ENCODE results near the gene PCP2. TPM values are rescaled to one million over a fixed set of nuclear protein-coding genes. Genes with fewer than 3 reads are reported as not detected.

PCP2 gene
- total and polyA plus RNA-seq, 2 of the 13 experiments (the other 11 are each of a cell fraction or from before 2014, with no cell fraction given), result 0.62 TPM; not detected in 1

DNA sequence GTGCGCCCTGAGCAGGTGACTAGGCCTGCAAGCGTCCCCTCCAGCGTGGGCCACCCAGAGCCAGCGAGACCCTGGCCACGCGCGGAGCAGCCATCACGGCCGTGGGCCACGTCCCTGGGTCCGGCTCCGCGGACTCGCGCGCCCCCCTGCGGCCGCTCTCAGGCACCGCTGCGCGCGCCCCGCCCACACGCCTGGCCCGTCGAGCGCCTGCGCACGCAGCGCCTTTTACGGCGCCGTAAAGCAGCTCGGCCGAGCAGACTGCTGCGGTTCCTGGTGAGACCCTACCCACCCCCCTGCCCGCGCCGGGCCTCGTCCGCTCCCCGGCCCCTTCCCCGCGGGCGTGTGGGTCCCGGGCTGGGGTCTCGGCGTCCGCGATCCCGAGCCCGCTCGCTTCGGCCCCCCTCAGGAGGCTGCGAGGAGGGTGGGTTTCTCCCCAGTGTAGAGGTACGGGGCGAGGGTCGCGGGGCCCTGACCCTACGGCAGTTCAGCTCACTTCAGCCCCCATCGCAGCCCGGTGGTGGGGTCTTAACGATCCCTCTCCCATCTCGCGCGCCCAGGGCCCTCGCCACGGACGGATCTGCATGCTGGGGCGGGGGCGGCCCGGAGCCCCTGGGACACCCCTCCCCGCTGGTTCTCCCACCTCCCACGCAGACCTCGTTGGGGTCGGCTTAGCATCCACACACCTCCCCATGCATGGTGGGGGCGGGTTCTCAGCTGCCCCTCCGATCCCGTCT, 47.3 kb upstream of the PCP2 start, which contains the start of gene TRAPPC5 (continued):
- peak; percentile 70 for TF ChIP-seq ZNF687 (CRISPR knock-in tag; IDR thresholded peaks at IDR 0.05)
- TF ChIP-seq ZNF740 (CRISPR knock-in tag; IDR thresholded peaks at IDR 0.05), result no peak
- no peak for TF ChIP-seq ZBTB49 (CRISPR knock-in tag; IDR thresholded peaks at IDR 0.05; ENCODE audit: borderline replicate concordance)
- TF ChIP-seq HNF4G (IDR thresholded peaks at IDR 0.05; ENCODE audit: borderline replicate concordance, low read depth, low read length), result no peak
- peak; percentile 61; the same call in 1 of the 2 replicates for TF ChIP-seq HNF4G (CRISPR knock-in tag; IDR thresholded peaks at IDR 0.05; ENCODE audit: borderline replicate concordance, low read depth)
- no peak for TF ChIP-seq REL (CRISPR knock-in tag; conservative IDR thresholded peaks at IDR 0.05)
- no peak for TF ChIP-seq ZSCAN22 (CRISPR knock-in tag; IDR thresholded peaks at IDR 0.05)
- no peak for TF ChIP-seq BORCS8-MEF2B (CRISPR knock-in tag; IDR thresholded peaks at IDR 0.05)
- 0 out of 2 replicates have a peak, but pooled peaks have one; percentile 30 for TF ChIP-seq JUN (CRISPR knock-in tag; IDR thresholded peaks at IDR 0.05)
- TF ChIP-seq MEIS2 (CRISPR knock-in tag; IDR thresholded peaks at IDR 0.05), result peak; percentile 48; the same call in 1 of the 2 replicates
- no peak for TF ChIP-seq CREB1 (IDR thresholded peaks at IDR 0.05)
- TF ChIP-seq CREB1 (CRISPR knock-in tag; IDR thresholded peaks at IDR 0.05), result no peak
- no peak for TF ChIP-seq ZNF7 (CRISPR knock-in tag; IDR thresholded peaks at IDR 0.05)
- no peak for TF ChIP-seq SETDB1 (CRISPR knock-in tag; IDR thresholded peaks at IDR 0.05; ENCODE audit: borderline replicate concordance)
- TF ChIP-seq, protein P1, sequence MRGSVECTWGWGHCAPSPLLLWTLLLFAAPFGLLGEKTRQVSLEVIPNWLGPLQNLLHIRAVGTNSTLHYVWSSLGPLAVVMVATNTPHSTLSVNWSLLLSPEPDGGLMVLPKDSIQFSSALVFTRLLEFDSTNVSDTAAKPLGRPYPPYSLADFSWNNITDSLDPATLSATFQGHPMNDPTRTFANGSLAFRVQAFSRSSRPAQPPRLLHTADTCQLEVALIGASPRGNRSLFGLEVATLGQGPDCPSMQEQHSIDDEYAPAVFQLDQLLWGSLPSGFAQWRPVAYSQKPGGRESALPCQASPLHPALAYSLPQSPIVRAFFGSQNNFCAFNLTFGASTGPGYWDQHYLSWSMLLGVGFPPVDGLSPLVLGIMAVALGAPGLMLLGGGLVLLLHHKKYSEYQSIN (CRISPR knock-in tag; IDR thresholded peaks at IDR 0.05; ENCODE audit: borderline replicate concordance), result no peak
- 0 out of 2 replicates have a peak, but pooled peaks have one; percentile 68 for TF ChIP-seq ZNF431 (CRISPR knock-in tag; IDR thresholded peaks at IDR 0.05; ENCODE audit: borderline replicate concordance, low read depth)
- TF ChIP-seq, protein P2, sequence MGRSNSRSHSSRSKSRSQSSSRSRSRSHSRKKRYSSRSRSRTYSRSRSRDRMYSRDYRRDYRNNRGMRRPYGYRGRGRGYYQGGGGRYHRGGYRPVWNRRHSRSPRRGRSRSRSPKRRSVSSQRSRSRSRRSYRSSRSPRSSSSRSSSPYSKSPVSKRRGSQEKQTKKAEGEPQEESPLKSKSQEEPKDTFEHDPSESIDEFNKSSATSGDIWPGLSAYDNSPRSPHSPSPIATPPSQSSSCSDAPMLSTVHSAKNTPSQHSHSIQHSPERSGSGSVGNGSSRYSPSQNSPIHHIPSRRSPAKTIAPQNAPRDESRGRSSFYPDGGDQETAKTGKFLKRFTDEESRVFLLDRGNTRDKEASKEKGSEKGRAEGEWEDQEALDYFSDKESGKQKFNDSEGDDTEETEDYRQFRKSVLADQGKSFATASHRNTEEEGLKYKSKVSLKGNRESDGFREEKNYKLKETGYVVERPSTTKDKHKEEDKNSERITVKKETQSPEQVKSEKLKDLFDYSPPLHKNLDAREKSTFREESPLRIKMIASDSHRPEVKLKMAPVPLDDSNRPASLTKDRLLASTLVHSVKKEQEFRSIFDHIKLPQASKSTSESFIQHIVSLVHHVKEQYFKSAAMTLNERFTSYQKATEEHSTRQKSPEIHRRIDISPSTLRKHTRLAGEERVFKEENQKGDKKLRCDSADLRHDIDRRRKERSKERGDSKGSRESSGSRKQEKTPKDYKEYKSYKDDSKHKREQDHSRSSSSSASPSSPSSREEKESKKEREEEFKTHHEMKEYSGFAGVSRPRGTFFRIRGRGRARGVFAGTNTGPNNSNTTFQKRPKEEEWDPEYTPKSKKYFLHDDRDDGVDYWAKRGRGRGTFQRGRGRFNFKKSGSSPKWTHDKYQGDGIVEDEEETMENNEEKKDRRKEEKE (IDR thresholded peaks at IDR 0.05), result no peak
- TF ChIP-seq MEF2D (CRISPR knock-in tag; IDR thresholded peaks at IDR 0.05), result no peak
- 0 out of 2 replicates have a peak, but pooled peaks have one; percentile 48 for TF ChIP-seq ZNF33B (CRISPR knock-in tag; IDR thresholded peaks at IDR 0.05)
